HG03432 (cell line): ENCODE results near the gene TP53I11.

Experiments used
- ATAC-seq: cut with Tn5 transposase; IDR thresholded peaks from one replicate; pipeline ENCODE4 v1.9.1; 2021; ENCODE audit warnings: mild to moderate bottlenecking, moderate library complexity; ENCODE audit not compliant: unreplicated experiment

The TP53I11 gene, protein sequence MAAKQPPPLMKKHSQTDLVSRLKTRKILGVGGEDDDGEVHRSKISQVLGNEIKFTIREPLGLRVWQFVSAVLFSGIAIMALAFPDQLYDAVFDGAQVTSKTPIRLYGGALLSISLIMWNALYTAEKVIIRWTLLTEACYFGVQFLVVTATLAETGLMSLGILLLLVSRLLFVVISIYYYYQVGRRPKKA

DNA sequence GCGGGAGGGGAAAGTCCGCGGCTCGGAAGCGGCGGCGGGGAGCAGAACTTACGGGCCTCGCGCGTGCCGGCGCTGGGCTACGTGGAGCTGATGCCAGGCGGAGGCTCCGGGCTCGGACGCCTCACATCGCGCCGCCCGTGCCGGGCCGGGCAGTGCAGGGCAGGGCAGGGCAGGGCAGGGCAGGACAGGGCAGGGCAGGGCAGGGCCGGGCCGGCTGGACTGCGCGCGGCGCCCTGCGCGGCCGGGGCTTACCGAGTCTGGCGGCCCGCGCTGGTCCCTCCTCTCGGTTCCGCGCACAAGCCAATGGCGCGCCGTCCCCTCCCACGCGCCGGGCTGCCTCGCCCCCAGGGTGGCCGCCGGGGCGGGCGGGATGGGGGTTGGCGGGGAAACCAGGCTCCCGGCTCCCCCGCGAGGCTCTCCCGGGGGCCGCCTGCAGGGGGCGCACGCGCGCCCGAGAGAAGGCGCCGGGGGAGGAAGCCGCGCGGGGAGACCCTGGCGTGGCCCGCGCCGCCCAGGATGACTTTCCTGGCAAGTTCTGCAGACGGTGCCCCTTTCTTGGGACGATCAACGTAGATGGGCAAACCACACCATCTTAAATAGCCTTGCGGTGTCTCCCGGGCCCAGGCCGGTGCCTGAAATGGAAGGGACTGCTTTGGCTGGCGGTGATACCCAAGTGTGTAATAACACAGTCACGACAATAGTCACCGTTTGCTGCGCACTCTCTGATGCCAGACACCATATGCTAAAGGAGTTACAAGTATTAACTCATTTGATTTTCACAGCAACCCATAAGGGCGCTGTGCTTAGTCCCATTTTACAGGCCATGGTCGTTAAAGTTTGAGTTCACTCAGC, at the start of gene TP53I11:
TP53I11 (minus strand) TSS at position 259 of the 852 bp plus-strand sequence. CDS start 12,548 bp downstream, outside the sequence.
- ATAC-seq = no peak

DNA sequence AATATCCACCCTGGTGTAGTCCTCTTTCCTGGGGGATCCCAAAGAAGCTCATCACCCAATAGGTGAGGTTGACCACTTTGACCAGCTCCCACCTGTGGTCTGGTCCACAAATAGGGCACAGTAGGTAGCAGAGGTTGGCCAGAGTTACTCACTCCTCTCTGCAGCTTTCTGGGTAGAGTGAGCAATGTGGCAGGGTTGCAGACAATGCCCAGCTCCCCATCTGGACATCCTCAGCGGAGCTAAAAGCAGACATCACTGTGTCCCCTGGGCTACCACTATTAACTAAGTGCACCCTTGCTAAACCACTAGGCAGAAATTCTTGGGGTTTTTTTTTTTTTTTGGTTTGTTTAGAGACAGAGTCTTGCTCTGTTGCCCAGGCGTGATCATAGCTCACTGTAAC, 48.4 kb upstream of the TP53I11 start:
- no peak for ATAC-seq

DNA sequence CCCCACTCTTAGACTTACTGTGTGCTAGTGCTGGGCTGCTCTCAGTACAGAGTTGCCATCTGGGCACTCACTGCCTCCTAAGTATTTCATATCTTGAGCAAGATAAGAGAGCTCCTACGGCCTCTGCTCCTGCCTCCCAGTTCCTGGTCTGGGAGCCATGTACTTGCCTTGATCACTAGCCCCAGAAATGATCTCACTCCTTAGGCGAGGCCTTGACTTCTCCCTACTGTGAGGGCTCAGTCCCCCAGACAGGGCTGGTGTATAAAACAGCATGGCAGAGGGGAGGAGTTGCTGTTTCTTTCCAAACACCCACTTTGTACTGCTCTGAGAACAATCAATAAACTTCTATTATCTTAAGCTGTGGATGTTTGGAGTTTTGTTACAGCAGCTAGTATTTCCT, 47.4 kb upstream of the TP53I11 start:
- ATAC-seq = no peak

GRCh38 chr11:44997566-44997965, 46.9 kb upstream of the TP53I11 start:
- no peak for ATAC-seq

DNA sequence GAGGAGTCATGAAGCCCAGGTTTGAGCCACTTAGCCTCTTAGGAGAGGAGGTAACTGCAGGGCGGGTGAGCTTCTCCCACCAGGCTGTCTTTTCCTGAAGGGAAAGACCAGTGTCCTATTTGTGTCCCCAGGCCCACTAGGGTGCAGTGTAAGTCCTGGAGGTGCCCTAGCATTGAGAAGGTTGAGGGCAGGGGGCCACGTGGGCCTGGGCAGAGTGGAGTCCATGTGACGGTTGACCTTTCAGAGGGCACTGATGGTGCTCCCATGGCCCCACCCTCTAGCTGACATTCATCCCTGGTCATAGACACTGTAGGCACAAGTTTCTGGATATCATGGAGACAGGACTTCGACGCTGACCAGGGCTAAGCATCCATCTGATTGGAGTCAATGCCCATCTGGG, 44.1 kb upstream of the TP53I11 start:
- ATAC-seq = no peak

DNA sequence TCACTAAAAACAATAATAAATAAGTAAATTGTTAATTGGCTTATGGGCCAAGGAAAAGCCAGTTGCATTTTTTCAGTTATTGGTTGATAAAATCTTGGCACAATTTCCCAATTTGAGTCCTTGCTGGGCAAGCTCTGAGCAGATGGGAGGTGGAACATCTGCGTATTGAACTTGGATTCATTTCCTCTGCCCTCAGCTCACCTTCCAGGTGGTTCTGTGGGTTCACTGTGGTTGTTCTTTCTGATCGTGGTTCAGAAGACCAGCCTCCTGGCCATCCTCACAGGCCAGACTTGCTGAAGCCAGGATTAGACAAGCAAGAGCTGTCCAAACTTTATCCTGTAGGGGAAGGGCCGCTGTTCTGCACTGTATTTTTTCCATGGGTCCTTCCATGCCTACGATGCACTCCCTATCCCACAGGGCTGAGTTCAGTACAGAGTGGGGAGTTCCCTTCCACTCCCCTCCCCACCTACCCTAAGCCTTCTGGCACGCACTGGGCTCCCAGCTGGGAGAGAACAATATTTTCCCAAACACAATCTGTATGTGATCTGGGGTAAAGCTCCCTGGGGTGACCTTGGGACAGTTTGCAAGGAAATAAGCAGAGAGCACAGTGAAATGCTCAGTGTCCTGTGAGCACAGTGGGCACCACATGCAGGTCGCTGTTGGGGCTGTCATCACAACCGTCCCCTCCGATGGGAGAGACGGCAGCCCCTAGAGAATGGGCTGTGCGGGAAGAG, 43.5 kb upstream of the TP53I11 start:
- no peak for ATAC-seq

DNA sequence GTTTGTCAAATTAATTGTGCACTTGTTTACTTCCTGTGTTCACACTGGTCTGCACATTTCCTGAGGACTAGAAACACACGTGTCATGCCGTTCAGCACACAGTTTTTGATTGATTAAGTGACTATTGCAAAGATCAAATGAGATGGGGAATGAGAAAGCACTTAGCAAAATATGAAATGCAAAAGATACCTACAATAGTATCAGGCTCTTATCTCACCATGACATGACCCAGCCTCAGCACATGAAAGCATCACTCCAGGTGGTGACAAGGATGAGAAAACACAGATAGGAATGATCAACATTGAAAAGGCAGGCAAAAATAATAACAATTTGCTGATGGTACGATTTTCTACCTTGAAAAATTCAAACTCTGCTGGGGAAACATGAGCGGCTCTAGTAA, 42.1 kb upstream of the TP53I11 start:
- ATAC-seq = no peak

DNA sequence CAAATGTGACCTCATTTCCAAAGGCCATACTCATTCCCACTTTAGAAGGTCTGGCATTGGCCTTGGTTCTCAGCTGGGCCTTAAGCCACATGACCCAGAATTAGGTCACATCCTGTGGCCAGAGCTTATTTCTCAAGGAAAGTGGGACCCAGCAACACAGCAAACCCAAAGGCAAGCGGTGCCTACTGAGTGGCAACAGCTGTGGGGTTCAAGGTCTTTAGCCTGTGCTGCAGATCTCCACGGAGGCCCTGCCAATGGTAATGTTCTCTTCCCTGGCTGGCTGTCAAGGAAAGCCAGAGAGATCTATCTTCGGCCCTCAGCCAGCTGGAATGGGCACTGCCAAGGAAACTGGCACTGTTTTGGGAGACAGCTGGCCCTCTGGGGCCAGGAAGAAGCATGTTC, 41.5 kb upstream of the TP53I11 start:
- no peak for ATAC-seq

- no peak for ATAC-seq
These were observed 40.0 kb upstream of the TP53I11 start for GRCh38 chr11:44990665-44991064.

GRCh38 chr11:44989831-44990566, 39.3 kb upstream of the TP53I11 start:
- ATAC-seq = no peak

- no peak for ATAC-seq
These were observed 38.4 kb upstream of the TP53I11 start for GRCh38 chr11:44988981-44989635.

GRCh38 chr11:44988111-44988510, 37.4 kb upstream of the TP53I11 start:
- ATAC-seq = no peak

GRCh38 chr11:44987506-44987905, 36.8 kb upstream of the TP53I11 start:
- no peak for ATAC-seq

GRCh38 chr11:44986315-44986714, 35.6 kb upstream of the TP53I11 start:
- ATAC-seq = no peak

DNA sequence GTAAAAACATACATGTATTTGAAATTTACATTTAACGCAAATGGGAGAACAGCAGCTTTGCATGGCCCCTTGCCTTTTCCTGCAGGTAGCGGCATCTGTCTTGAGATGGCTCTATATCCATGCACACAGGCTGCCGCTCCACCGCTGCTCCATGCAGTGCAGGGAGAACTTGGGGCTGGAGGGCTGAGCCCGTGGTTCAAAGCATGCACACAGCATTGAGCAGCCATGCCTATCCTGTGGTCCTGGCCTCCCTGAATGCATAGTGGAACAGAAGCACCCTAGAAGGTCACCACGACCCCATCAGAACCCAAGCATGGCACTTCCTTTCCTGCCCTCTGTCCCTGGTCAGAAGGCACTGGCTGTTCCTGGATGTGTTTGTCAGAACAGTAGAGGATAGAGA, 35.0 kb upstream of the TP53I11 start:
- no peak for ATAC-seq

DNA sequence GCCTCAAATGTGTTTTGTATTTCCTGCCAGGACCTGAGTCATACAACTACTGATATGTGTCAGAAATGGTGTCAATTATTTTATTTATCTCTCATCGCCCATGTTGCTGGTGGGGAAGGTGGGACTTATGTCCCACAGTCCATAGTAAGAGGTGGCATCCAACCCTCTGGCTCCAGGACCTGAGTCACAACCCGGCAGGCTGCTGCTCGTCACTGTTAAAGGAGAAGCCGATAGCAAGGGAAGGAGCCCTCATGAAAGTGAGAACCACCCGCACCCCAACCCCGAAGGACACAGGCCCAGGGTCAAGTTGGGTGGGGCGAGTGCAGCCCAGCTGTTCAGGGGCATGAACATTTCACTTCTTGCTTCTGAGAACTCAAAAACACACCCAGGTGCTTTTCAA, 33.1 kb upstream of the TP53I11 start:
- ATAC-seq = no peak

DNA sequence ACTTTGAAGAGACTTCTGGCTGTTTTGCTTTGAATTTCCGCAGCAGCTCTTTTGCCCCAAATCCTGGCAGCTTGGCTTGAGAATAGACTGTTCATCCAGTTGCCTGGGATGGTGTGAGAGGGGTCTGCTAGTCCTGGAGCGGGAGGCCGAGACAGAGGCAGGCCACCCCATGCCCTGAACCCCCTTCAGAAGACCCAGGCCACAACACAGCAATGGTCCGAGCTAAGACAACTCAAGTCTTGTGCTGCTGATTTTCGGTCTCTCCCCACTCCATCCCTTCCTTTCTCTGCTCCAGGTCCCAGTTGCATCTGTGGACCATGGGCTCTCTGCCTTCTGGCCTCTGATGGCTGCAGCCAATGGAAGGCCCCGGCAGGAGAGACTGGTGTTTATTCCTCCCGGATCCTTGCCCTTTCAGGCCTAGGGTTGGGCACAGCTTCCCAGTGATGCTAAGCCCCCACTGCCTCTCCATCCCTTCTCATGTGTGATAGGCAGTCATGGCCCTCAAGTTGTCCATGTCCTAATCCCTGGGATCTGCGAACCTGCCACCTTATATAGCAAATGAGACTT, 31.9 kb upstream of the TP53I11 start:
- ATAC-seq = no peak

DNA sequence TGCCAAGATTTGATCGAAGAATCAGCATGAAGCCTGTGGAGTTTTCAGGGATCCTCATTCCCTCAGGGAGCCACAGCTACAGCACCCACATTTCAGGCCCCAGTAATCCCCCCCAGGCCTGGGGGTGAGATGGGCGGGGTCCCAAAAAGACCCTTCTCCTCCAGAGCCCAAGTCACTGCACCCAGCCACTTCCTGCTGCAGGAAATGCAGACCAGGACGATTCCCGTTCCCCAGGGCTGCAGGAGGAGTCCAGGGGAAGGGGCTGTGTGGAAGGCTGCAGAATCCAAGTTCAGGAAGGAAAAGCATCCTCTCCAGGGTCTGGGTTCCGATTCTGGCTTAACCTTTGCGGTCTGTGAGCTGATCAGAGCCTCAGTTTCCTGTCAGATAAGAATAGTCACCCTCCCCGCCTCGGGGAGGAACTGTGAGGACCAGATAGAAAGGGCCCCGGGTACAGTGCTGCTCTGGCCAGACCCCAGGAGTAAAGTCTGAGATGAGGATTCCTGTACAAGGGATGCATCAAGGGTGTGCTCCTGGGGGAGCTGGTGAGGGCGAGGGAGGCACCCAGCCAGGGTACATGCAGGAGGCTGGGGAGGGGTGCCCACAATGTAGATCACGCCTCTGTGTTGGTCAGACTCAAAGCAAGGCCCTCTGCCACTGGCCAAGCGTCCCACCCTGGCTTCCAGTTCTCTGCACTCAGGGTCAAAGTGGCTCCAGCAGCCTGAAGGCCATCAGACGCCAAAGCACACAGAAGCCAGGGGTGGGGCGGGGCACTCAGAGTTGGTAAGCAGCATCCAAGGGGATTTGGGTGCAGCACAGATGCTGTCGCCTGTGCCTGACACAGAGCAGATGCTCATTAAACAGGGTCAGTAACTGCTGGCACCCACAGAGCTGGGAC, 30.1 kb upstream of the TP53I11 start:
- ATAC-seq = no peak
